DOHH2 (cell line): ENCODE measurements around the gene BRSK2.

Source experiments
- H3F3A ChIP-seq: fragments of 200-600 bp; sonication (generic), shearing (Covaris generic); 2 replicates; pipeline ENCODE4 v1.6.0; 2016; ENCODE audit warnings: antibody characterized with exemption, mild to moderate bottlenecking; ENCODE audit not compliant: control insufficient read depth, insufficient read depth
- H3K27ac ChIP-seq: fragments of 200-600 bp; sonication (generic); 2 replicates; pipeline ENCODE4 v1.5.1; 2014; ENCODE audit warnings: low read depth, mild to moderate bottlenecking, low read length, moderate library complexity
- H3K27me3 ChIP-seq: fragments of 200-600 bp; sonication (generic); 2 replicates; pipeline ENCODE4 v1.6.1; 2014; ENCODE audit warnings: mild to moderate bottlenecking, low read length, mixed read lengths; ENCODE audit not compliant: control insufficient read depth
- H3K36me3 ChIP-seq: fragments of 200-600 bp; sonication (generic); 2 replicates; pipeline ENCODE4 v1.6.1; 2014; ENCODE audit warnings: mild to moderate bottlenecking, low read length, moderate library complexity, mixed read lengths; ENCODE audit not compliant: control insufficient read depth
- H3K4me1 ChIP-seq: fragments of 200-600 bp; sonication (generic); 2 replicates; pipeline ENCODE4 v1.6.1; 2014; ENCODE audit warnings: mild to moderate bottlenecking, low read length, mixed read lengths; ENCODE audit not compliant: control insufficient read depth
- H3K4me2 ChIP-seq: fragments of 200-600 bp; sonication (generic); 2 replicates; pipeline ENCODE4 v1.6.0; 2014; ENCODE audit warnings: mild to moderate bottlenecking, low read length, moderate library complexity
- H3K4me3 ChIP-seq: fragments of 200-600 bp; sonication (generic); 2 replicates; pipeline ENCODE4 v1.5.1; 2014; ENCODE audit warnings: mild to moderate bottlenecking, low read length, mixed read lengths
- H3K79me2 ChIP-seq: fragments of 200-600 bp; sonication (generic); 2 replicates; pipeline ENCODE4 v1.6.1; 2014; ENCODE audit warnings: mild to moderate bottlenecking, low read length, mixed read lengths; ENCODE audit not compliant: control insufficient read depth
- H3K9me2 ChIP-seq: fragments of 200-600 bp; sonication (generic); replicated peaks from 2 replicates; pipeline ENCODE4 v1.6.1; 2014; ENCODE audit warnings: mild to moderate bottlenecking, low read length, mixed read lengths; ENCODE audit not compliant: control insufficient read depth
- H3K9me3 ChIP-seq: fragments of 200-600 bp; sonication (generic); 2 replicates; pipeline ENCODE4 v1.6.1; 2014; ENCODE audit warnings: antibody characterized with exemption, low read length, mixed read lengths; ENCODE audit not compliant: control insufficient read depth, insufficient read depth
- H4K20me1 ChIP-seq: fragments of 200-600 bp; sonication (generic); 2 replicates; pipeline ENCODE4 v1.6.0; 2014; ENCODE audit warnings: low read depth, mild to moderate bottlenecking, antibody characterized with exemption, low read length, moderate library complexity; ENCODE audit not compliant: control insufficient read depth, insufficient read depth
- EZH2phosphoT487 ChIP-seq: fragments of 200-600 bp; sonication (generic); IDR thresholded peaks from 2 replicates; pipeline ENCODE4 v1.6.1; 2017; ENCODE audit warnings: borderline replicate concordance, mild to moderate bottlenecking, antibody characterized with exemption, low read length, moderate library complexity, mixed read lengths
- TF ChIP-seq, protein P1 (sequence below): fragments of 200-600 bp; sonication (generic); IDR thresholded peaks from one replicate; pipeline ENCODE4 v1.5.1; 2014; ENCODE audit warnings: antibody characterized with exemption, mild to moderate bottlenecking, low read depth, low read length; ENCODE audit not compliant: poor library complexity, severe bottlenecking

Gene BRSK2

GRCh38 chr11:1458340-1459218 lies 68.8 kb downstream of the BRSK2 start:
- H3F3A ChIP-seq, result no peaks in the 10 kb centered on the region
- H3K27ac ChIP-seq, result no peak overlapping the region
- H3K9me2 ChIP-seq, result no peaks in the 10 kb centered on the region
- H3K36me3 ChIP-seq, result no peaks in the 10 kb centered on the region
- no peak overlapping the region for H3K4me2 ChIP-seq
- H4K20me1 ChIP-seq, result no peaks in the 10 kb centered on the region
- no peak for TF ChIP-seq EZH2phosphoT487
- TF ChIP-seq, protein P1, sequence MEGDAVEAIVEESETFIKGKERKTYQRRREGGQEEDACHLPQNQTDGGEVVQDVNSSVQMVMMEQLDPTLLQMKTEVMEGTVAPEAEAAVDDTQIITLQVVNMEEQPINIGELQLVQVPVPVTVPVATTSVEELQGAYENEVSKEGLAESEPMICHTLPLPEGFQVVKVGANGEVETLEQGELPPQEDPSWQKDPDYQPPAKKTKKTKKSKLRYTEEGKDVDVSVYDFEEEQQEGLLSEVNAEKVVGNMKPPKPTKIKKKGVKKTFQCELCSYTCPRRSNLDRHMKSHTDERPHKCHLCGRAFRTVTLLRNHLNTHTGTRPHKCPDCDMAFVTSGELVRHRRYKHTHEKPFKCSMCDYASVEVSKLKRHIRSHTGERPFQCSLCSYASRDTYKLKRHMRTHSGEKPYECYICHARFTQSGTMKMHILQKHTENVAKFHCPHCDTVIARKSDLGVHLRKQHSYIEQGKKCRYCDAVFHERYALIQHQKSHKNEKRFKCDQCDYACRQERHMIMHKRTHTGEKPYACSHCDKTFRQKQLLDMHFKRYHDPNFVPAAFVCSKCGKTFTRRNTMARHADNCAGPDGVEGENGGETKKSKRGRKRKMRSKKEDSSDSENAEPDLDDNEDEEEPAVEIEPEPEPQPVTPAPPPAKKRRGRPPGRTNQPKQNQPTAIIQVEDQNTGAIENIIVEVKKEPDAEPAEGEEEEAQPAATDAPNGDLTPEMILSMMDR, result peak; percentile 44
- H3K4me3 ChIP-seq, result no peak overlapping the region
- H3K4me1 ChIP-seq, result no peaks in the 10 kb centered on the region
- H3K9me3 ChIP-seq, result no peaks in the 10 kb centered on the region
- no peaks in the 10 kb centered on the region for H3K79me2 ChIP-seq
- no peaks in the 10 kb centered on the region for H3K27me3 ChIP-seq

- Histone ChIP-seq H3K27ac (no peak overlapping the region), H3K4me1 (no peaks in the 10 kb centered on the region), H3K4me3 (no peak overlapping the region), H3F3A (no peaks in the 10 kb centered on the region), H3K79me2 (no peaks in the 10 kb centered on the region), H3K9me2 (no peaks in the 10 kb centered on the region), H4K20me1 (no peaks in the 10 kb centered on the region), H3K36me3 (no peaks in the 10 kb centered on the region), H3K27me3 (no peaks in the 10 kb centered on the region), H3K4me2 (no peak overlapping the region), H3K9me3 (no peaks in the 10 kb centered on the region)
- TF ChIP-seq, protein P1, result no peak
- no peak for TF ChIP-seq EZH2phosphoT487
Measured at GRCh38 chr11:1459219-1459575, 69.5 kb downstream of the BRSK2 start.

DNA sequence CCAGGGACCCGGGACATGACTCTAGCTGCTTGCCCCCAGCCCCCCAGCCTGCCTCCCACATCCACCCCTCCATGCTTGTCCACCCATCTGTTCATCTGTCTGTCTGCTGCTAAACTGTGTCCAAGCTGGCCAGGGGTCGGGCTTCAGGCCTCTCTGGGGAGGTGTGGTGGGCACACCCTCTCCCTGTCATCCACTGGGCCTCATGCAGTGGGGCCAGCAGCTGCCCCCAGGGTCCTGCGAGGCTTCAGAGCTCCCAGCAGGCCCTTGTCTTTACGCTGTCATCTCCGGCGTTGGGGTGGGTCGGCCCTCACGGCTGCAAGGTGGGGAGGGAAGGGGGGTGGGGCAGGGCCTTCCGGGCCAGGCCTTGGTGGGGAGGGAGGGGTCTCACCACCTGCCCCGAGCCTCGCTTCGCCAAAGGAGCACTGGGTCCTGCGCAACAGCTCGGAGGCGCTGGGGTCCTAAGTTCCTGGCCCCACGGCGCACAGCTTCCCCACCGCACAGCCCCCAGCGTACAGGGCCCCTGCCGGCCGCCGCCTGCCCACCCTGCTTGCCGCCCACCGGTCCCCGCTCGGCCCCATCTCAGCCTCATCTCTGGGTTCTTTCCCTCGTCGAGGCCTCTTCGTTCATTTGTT lies 70.1 kb downstream of the BRSK2 start:
- no peaks in the 10 kb centered on the region for H3F3A ChIP-seq
- H3K27ac ChIP-seq, result no peak overlapping the region
- H3K79me2 ChIP-seq, result no peaks in the 10 kb centered on the region
- H4K20me1 ChIP-seq, result no peaks in the 10 kb centered on the region; the same call in 1 of the 2 replicates
- no peak overlapping the region for H3K4me2 ChIP-seq
- H3K4me3 ChIP-seq, result no peak overlapping the region
- no peaks in the 10 kb centered on the region for H3K36me3 ChIP-seq
- H3K27me3 ChIP-seq, result no peaks in the 10 kb centered on the region
- H3K9me2 ChIP-seq, result no peaks in the 10 kb centered on the region
- TF ChIP-seq EZH2phosphoT487, result no peak
- TF ChIP-seq, protein P1, result no peak
- H3K4me1 ChIP-seq, result no peaks in the 10 kb centered on the region
- H3K9me3 ChIP-seq, result no peaks in the 10 kb centered on the region
